Dermis microvascular lymphatic vessel endothelial cell (primary cell): ENCODE results near the gene NLGN4X. TPM values are rescaled to one million over a fixed set of nuclear protein-coding genes. Genes with fewer than 3 reads are reported as not detected.
A peak's percentile ranks its signal among the peaks of the same experiment; 100 is the strongest.

ENCODE experiments used
- DNase-seq, 2 donors: peaks; one replicate each; pipeline versions ENCODE4 v3.0.0 to v3.0.0-alpha.2; 2010; ENCODE audit warnings: low read depth in 2 of 2
- total RNA-seq: library from RNA; depleted of rRNA; stranded (reverse); fragments of >200 nt; gene quantifications from 2 replicates; pipeline ENCODE4 v1.2.1, GENCODE V29; 2014

NLGN4X gene
- total RNA-seq = 0.26 and 0.38 TPM in 2 replicates

DNA sequence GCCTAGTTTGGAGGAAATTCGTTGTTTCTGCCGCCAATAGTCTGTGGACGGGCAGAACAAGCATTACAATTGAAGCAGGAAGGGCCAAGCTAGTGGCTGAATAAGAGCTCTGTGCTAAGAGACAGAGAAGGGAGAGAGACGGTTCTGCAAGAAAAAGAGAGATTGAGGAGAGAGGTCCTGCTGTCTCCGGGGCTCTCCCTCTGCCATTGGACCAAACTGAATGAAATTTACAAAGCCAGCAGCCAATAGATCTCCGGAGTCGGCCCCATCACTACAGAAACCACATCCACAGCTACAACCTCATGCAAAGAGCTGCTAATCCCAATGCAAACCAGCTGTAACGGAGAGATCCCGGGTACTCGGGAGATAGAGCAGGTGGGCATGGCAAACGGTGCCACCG, at the start of gene NLGN4X:
Gene NLGN4X, minus strand, starts transcription at position 148 of the 400 bp plus-strand sequence. CDS start 77,401 bp downstream, outside the sequence.
- DNase-seq = no peak

DNA sequence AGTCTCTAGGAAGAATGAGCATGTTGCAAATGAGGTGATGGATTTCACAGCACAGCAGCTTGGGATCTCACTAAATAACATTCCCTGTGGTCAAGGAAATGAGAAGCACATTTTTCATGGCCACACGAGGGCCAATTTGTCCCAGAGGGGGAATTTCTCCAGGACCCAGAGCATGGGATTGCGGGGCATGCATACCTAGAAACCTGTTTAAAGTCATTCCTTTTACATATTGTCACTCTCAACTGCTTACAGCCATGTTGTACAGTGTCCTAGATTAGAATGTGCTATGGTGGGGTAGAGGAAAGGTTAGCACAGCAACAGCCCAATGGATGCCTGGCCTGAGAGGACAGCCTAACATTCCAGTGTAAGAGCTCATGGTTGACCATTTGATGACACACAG, 37.4 kb upstream of the NLGN4X start:
- no peak for DNase-seq

- no peak for DNase-seq
Measured at GRCh38 chrX:6262959-6263358, 34.3 kb upstream of the NLGN4X start.

DNA sequence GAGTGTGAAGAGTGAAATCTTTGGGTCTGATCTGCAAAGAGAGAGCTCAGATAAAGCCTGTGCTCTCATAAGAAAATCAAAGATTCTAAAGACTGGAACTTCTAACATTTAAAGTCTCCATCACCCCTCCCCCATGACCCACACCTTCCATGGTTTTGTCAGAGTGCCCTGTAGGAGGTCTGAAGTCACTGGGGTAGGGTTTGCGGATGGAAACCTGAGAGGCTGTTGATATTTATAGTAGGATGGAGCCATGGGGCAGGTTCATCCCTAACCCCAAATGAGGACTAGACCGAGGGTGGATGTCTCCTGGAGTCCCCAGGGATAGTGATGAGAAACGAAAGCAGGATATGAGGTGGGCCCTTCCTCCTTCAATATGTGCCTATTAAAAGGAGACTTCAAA, 28.4 kb upstream of the NLGN4X start:
- no peak for DNase-seq

- DNase-seq = no peak
Measured at GRCh38 chrX:6244666-6245065, 16.0 kb upstream of the NLGN4X start.

DNA sequence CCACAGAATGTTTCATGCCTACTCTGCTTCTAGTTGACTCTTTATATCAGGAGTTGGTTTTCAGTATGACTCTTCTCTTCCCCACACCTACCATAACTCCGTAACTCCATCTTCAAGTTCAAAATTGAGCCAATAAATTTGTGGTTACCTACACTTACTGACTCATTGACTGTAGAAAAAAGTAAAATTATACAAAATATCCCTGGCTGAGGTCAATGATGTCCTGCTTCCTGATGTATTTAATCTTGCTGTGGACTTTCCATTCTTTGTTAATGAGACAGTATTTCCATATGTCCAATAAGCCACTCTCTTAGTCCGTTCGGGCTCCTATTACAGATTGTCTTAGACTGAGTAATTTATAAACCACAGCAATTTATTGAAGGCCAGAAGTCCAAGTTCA, 9.9 kb upstream of the NLGN4X start:
- DNase-seq = no peak

DNA sequence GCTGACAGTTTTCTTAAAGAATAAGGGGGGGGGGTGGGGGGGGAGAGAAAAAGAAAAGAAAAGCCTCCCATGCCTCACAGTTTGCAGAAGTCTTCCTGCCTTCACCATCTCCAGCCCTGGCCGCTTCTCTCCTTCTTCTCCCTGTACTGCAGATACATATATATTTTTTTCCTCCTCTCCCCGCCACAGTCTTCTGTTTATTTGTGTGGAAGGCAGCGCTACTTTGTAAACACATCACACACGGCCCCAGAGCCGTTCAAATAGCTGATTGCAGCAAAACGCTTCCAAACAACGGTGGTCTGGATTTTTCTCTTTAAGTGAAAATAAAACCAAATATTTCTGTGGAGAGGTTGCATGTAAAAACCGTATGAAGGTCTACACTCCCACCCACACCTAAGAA, 732 bp downstream of the NLGN4X start:
- no peak for DNase-seq

DNA sequence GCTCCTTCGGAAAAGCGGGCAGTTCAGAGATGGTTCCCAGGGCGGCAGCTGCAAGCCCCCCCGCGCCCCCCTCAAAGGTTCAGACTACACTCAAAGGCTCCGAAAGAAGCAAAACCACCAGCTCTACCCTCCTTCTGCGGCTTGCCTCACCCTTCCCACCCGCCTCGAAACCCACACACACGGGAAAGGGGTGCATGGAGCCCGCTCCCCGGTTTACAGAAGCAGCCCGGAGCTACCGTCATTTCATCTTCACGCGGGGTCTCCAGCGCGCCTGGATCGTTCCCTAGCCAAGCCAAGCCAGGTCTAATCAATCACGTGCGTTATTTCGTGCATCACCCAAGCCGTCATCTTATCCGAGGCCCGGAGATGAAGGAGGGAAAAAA, 1.2 kb downstream of the NLGN4X start:
- DNase-seq = no peak

GRCh38 chrX:6226596-6227452, 1.8 kb downstream of the NLGN4X start:
- DNase-seq = no peak

DNA sequence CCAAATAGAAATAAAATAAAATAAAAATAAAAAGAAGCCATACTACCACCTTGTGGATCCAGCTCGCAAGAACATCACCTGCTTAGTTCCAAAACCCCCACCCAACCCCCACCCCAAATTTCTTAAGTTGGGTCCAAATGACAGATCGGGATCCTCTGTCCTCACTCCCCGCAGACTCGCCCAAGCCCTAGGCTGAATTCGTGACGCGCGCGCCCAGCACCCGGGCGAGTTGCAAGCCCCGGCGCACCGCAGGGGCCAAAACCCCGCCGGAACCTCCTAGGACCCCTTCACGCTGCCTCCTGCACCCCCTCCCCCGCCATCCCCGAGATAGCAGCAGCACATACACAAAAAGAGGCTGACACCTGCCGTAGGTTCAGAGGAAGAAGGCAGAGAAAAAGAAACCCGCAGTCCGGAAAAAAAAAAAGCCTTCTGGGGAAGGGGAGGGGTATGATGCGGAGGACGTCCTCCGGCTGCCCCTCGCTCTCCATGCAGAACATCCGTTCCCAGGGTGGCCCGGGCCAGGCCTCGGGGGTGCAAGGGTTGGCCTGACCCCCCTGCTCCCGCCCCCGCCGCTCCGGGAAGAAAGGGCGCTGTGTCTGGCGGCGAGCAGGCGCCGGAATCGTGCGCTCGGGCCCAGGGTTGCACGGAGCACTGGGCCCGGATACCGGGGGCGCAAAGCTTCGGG, 2.6 kb downstream of the NLGN4X start:
- peak in 1 of 2 donors; percentile 0 for DNase-seq

DNA sequence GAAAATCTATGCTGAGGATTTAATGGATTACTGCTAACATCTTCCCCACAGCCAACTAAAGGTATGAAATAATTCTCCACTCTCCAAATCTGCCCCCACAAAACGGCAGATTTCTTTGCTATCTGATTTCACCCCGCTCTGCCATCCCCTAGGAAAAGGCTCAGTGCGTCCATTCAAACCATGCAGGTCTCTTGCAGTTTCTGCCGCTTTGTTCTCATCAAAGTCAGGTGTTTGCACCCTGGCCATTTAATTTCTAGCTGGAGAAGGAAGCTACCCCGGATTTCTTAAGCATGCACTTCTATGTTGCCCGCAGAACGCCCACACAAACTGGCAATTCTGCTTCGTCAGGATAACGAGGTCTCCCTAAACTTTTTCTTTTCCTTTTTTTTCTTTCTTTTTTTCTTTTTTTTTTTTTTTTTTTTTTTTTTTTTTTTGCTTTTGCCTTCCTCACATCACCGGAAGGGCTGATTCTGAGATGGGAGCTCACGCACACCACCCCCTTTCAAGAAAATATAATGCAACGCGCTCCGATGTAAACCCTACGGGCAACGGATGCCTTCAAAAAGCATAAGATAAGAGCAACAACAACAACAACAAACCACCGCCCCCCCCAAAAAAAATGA, 3.3 kb downstream of the NLGN4X start:
- DNase-seq = no peak

GRCh38 chrX:6223516-6223915, 5.2 kb downstream of the NLGN4X start:
- no peak for DNase-seq

DNA sequence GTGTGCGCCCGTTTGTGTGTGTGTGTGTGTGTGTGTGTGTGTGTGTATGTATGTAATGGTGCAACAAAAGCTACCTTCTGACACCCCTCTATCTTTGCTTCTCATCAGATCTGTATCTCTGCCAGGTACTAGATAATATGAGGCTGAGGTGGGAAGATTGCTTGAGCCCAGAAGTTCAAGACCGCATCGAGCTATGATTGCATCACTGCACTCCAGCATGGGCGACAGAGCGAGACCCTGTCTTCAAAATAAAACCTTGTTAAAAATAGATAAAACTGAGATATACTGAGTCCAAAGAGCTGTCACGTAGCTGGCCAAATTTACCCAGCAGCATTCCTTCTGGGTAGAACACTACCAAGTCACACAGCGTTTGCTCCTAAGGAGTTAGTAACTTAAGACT, 18.4 kb downstream of the NLGN4X start:
- no peak for DNase-seq

DNA sequence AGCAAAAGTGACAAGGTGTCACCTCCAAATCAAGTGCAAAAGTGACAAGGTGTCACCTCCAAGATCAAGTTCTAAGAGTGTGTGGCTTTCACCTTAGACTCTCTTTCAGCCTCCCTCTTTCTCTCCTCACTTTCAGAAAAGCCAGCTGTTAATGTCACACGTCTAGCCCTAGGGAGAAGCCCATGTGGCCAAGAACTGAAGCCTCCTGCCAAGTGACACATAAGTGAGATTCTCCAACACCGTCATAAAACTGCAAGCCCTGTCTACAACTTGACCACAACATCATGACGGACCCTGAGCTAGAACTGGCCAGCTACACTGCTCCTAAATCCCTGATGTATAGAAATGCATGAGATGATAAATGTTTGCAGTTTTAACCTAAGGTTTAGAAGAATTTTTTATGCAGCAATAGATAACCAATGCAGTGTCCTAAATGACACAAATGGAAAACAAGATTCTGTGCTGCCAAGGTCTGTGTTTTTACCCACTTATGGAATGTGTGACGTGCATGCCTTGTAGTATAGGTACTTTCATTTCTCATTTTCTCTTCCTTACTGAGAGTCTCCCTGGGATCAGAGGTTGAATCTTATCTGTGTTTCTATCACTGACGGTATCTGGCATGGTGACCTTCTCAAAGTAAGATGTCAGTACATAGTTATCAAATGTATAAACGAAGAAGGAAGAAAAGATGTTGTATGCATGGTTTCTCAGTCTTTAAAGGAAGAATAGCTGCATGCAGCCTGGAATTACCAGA, 25.0 kb downstream of the NLGN4X start:
- no peak for DNase-seq

DNA sequence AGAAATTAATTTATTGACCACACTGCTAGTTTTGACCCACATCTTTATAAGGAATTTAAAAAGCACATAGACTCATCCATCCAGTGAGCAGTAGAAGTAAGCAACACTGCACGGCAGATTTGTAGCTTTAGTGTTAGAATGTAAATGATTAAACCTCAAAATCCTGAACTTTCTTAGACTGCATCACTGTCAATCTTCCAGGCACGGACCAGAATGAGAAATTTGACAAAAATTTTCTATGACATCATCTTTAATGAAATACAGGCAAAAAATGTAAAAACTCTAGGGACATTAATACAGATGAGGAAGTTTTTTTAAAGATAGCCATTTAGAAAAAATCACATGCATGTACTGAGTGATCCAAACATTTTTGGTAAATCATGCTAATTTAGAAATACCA, 29.2 kb downstream of the NLGN4X start:
- no peak for DNase-seq

DNA sequence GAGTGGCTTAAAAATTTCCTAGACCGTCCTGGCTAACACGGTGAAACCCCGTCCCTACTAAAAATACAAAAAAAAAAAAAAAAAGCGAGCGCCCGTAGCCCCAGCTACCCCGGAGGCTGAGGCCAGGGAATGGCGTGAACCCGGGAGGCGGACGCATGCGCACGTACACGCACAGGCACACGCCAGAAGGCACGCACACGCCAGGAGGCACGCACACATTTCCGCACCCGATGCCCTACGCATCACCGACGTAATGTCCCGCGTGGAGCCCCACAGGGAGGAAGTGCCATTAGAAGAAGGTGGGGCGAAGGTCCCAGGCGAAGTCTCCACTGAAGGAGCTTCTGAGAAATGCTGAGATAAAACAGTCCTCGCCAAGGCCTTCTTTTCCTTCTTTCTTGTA, 41.4 kb downstream of the NLGN4X start:
- no peak for DNase-seq

GRCh38 chrX:6184900-6185515, 43.7 kb downstream of the NLGN4X start:
- DNase-seq = no peak

- DNase-seq = no peak
Measured at GRCh38 chrX:6175914-6176313, 52.8 kb downstream of the NLGN4X start.

DNA sequence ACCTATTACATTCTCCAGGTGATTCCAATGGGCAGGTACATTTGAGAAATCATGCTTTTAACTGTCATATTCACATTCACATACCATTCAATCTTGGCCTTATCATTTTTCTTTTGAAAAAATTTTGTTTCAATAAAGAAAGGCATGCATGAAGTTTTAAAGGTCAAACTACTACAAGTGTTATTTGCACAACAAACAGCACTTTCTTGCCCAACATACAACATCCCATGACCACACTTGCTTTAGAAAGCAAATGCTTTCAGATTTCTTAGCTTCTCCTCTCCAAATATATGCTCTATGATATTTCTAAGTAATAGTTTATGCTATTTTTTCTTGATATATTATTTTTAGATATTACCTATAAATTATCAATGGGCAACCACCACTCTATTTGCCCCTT, 58.2 kb downstream of the NLGN4X start:
- DNase-seq = no peak

- no peak for DNase-seq
Measured at GRCh38 chrX:6169407-6169806, 59.3 kb downstream of the NLGN4X start.

- no peak for DNase-seq
Measured at GRCh38 chrX:6163721-6164120, 64.9 kb downstream of the NLGN4X start.
